Measurements from ENCODE around the gene RNASEH2C.
"Not testable (repeated sequence)": the region's sequence is repeated elsewhere in the genome, so short reads cannot be mapped to it uniquely, and the experiment has no call there.

RNASEH2C gene

GRCh38 chr11:65720211-65720934, at the start of gene RNASEH2C:
TSS of gene RNASEH2C (minus strand) at chr11:65720798. CDS start at chr11:65720758, 40 bp downstream.
- FAIRE-seq (peak; percentile 94), DNase-seq (ENCODE audit: extremely low spot score, insufficient read length, low read depth) (peak; percentile 92)

- not testable (repeated sequence) for FAIRE-seq; DNase-seq (ENCODE audit: extremely low spot score, insufficient read length, low read depth)
Measured at GRCh38 chr11:65767806-65768205, 47.2 kb upstream of the RNASEH2C start.

DNA sequence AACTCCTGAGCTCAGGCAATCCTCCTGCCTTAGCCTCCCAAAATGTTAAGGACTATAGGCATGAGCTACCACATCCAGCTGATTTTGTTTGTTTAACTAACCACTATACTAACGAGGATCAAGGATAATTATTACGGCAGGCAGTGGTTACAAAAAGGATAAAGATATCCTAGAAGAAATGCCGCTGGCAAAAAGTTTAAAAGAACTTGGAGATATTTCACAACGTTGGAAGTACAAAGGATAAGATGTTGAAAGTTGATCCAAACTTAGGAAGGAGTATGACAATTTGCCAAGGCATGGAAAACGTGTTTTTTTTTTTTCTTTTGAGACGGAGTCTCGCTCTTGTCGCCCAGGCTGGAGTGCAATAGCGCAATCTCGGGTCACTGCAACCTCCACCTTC, 46.8 kb upstream of the RNASEH2C start:
- DNase-seq (ENCODE audit: extremely low spot score, insufficient read length, low read depth), result no peak
- FAIRE-seq, result no peak

GRCh38 chr11:65766535-65766934, 45.9 kb upstream of the RNASEH2C start:
- DNase-seq (ENCODE audit: extremely low spot score, insufficient read length, low read depth), result no peak
- FAIRE-seq, result no peak

DNA sequence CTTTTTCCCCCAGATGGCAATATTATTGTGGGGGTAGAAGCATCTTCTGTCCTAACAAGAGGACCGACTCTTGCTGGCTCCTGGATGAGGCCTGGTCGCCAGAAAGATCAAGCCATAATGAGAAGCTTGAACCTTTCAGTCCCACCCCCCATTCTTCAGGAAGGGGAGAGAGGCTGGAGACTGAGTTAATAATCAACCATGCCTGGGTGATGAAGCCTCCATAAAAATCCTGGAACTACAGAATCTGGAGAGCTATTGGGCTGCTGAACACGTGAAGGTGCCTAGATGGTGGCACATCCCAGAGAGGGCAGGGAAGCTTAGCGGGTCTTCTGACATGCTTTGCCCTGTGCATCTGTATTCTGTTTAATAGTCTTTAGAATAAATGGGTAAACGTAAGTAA, 43.8 kb upstream of the RNASEH2C start:
- no peak for DNase-seq (ENCODE audit: extremely low spot score, insufficient read length, low read depth)
- no peak for FAIRE-seq

DNA sequence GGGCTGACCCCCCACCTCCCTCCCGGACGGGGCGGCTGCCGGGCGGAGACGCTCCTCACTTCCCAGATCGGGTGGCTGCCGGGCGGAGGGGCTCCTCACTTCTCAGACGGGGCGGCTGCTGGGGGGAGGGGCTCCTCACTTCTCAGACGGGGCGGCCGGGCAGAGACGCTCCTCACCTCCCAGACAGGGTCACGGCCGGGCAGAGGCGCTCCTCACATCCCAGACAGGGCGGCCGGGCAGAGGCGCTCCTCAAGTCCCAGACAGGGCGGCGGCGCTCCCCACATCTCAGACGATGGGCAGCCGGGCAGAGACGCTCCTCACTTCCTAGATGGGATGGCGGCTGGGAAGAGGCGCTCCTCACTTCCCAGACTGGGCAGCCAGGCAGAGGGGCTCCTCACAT, 42.2 kb upstream of the RNASEH2C start:
- not testable (repeated sequence) for FAIRE-seq; DNase-seq (ENCODE audit: extremely low spot score, insufficient read length, low read depth)

GRCh38 chr11:65762169-65762568, 41.6 kb upstream of the RNASEH2C start:
- not testable (repeated sequence) for DNase-seq (ENCODE audit: extremely low spot score, insufficient read length, low read depth); FAIRE-seq

- FAIRE-seq (no peak), DNase-seq (ENCODE audit: extremely low spot score, insufficient read length, low read depth) (no peak)
Measured at GRCh38 chr11:65745049-65745448, 24.5 kb upstream of the RNASEH2C start.

DNA sequence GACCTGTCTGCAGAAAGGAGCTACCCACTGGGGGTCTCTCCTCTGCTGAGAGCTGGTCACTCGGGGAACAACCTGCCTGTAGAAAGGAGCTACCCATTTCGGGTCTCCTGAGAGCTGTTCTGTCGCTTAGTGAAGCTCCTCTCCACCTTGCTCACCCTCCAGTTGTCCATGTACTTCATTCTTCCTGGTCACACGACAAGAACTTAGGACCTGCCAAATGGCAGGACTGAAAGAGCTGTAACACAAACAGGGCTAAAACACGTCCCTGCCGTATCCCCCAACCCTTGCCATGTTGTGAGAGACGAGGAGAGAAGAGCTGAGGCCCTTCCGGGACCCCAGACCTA, 24.1 kb upstream of the RNASEH2C start:
- no peak for DNase-seq (ENCODE audit: extremely low spot score, insufficient read length, low read depth)

GRCh38 chr11:65744026-65744698, 23.6 kb upstream of the RNASEH2C start:
- no peak for FAIRE-seq

More for the DNA sequence above, 24.1 kb upstream of the RNASEH2C start:
- no peak for FAIRE-seq

GRCh38 chr11:65743681-65744025, 23.1 kb upstream of the RNASEH2C start:
- FAIRE-seq (no peak), DNase-seq (ENCODE audit: extremely low spot score, insufficient read length, low read depth) (no peak)

More at GRCh38 chr11:65744026-65744698, 23.6 kb upstream of the RNASEH2C start:
- no peak for DNase-seq (ENCODE audit: extremely low spot score, insufficient read length, low read depth)

DNA sequence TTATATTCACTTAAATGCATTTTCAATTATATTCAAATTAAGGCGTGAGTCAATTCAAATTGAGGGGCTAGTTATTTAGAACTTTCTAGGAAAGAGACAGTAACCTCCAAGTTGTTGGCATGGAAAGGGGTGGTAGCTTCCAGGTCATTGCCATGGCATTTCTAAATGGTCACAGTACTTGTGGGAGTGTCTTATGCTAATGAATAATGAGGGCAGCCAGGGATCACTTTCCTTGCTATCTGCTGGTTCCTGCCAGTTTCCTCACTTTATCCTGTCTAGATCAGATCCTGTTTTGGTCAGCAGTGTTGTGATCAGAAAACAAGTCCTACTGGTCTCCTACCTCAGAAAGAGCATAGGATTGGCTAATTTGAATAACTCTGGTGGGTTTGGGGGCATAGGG, 21.8 kb upstream of the RNASEH2C start:
- no peak for FAIRE-seq
- DNase-seq (ENCODE audit: extremely low spot score, insufficient read length, low read depth), result no peak

DNA sequence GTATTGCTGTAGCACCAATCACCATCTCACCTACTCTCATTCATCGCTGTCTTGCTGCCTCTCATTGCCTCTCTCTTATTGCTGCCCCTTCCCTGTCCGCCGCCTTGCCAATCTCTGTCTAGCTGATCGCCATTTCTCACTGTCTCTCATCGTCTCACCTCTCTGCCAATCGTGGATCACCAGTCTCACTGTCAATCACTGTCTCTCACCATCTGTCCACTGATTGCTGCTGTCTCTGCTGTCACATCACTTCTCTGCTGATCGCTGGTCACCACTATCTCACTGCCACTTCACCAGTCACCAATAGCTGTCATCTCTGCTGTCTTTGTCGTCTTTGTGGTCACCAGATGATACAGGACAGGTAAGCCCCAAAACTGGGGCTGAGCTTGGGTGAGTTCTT, 20.6 kb upstream of the RNASEH2C start:
- no peak for FAIRE-seq

DNA sequence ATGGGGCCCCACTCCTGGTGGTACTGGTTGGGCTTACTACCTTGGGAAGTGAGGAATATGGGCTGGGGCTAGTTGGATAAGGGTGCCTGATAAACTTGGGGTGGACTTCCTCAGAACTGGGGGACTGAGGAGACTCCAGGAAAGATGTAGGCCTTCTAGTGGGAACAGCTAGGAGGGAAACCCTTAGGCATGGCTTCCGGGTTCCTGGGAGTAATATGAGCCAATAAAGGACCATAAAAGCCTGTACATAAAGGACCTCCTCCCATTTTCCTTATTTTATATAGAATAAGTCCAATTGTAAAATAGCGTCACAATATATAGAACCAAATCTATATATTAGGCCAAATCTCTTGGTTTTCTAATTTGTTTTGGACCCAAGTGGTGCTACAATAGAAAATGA, 18.4 kb upstream of the RNASEH2C start:
- FAIRE-seq, result no peak

More for the DNA sequence above, 20.6 kb upstream of the RNASEH2C start:
- no peak for DNase-seq (ENCODE audit: extremely low spot score, insufficient read length, low read depth)

GRCh38 chr11:65736810-65737209, 16.2 kb upstream of the RNASEH2C start:
- no peak for DNase-seq (ENCODE audit: extremely low spot score, insufficient read length, low read depth)
- no peak for FAIRE-seq

More for the DNA sequence above, 18.4 kb upstream of the RNASEH2C start:
- DNase-seq (ENCODE audit: extremely low spot score, insufficient read length, low read depth), result no peak

GRCh38 chr11:65735111-65735510, 14.5 kb upstream of the RNASEH2C start:
- FAIRE-seq; DNase-seq (ENCODE audit: extremely low spot score, insufficient read length, low read depth): not testable (repeated sequence)

DNA sequence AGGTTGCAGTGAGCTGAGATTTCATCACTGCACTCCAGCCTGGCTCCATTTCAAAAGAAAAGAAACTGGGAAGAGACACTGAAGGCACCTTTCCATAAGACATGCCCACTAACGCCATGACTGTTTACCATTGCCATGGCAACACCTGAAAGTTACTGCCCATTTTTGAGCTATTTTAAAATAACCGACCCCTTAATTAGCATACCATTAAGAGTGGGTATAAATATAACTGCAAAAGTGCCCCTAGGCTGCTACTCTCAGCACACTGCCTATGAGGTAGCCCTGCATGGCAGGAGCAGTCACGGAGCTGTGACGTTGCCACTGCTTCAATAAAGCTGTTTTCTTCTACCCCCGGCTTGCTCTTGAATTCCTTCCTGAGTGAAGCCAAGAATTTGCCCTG, 9.9 kb upstream of the RNASEH2C start:
- FAIRE-seq, result no peak
- no peak for DNase-seq (ENCODE audit: extremely low spot score, insufficient read length, low read depth)

DNA sequence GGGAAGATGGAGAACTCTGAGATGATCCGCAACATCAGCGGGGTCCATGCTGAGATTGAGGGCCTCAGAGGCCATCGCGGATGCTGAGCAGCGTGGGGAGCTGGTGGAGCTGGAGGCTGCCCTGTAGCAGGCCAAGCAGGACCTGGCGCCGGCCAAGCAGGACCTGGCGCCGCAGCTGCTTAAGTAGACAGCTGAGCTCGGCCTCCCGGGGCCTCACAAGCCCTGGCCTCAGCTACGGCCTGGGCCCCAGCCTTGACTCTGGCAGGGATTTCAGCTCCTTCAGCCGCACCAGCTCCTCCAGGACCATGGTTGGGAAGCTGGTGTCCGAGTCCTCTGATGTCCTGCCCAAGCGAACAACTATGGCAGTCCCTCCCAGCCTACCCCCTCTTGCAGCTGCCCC, 7.3 kb upstream of the RNASEH2C start:
- FAIRE-seq (no peak), DNase-seq (ENCODE audit: extremely low spot score, insufficient read length, low read depth) (no peak)

DNA sequence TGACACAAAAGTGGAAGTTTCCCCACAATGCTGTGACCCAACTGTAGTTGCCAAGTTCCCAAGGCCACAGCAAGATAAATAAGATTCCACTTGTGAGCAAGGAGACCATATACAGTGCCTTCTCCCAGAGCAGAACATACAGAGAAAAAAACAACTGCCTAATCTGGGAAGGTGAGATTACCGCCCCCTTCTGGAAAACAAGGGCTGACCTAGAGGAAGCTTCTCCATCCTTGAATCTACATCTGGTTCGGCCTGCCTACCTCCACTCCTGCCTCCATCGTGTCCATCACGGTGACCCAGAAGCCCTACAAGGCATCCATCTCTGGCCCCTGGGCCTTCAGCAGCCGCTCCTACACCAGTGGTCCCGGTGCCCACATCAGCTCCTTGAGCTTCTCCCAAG, 6.1 kb upstream of the RNASEH2C start:
- FAIRE-seq (no peak), DNase-seq (ENCODE audit: extremely low spot score, insufficient read length, low read depth) (no peak)

DNA sequence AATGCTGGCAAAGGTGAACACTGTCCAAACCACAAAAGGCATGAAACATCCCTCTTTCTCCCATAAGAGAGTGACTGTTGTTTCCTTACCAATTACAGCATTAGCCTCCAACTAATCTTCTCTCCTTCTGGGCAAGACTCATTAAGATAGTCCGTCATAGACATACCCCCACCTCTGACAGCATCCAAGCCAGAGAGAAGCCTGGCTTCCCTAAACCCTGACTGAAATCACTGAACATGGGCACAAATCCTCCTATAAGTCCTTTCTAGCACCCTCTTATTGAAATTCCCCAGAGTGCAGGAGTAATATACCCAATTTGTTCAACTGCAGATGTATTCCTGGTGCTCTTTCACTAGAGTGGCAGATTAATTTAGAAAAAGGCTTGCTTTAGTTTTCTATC, 1.7 kb upstream of the RNASEH2C start:
- DNase-seq (ENCODE audit: extremely low spot score, insufficient read length, low read depth) (no peak), FAIRE-seq (no peak)

DNA sequence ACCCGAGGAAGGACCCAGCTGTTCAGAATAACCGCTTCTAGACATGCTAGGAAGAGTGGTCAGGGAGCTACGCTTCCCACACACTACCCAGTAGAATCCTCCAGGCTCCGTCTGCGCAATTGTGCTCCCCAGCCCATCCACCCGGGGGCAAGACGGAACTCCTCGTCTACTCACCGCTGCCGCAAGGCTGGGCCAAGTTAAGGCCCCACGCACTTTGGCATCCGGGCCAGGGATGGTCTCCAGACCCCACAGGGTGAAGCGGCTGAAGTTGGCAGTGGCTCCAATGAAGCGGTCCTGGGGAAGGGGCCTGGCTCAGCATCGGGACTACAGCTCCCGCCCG, 757 bp downstream of the RNASEH2C start:
- no peak for DNase-seq (ENCODE audit: extremely low spot score, insufficient read length, low read depth)
- no peak for FAIRE-seq

All from GM18507 (cell line).